ENCODE data around the gene SGO2. TPM values are rescaled to one million over a fixed set of nuclear protein-coding genes. Genes with fewer than 3 reads are reported as not detected.

Gene SGO2
- total RNA-seq, 1 donor from 2014 or later: 33.1 TPM

- H3K27me3 Mint-ChIP-seq (ENCODE audit: low read depth): peaks cover 24% of the 10 kb centered on the region
- no peaks in the 10 kb centered on the region for H3K9me3 Mint-ChIP-seq
- H3K27ac Mint-ChIP-seq (ENCODE audit: unreplicated experiment): no peak overlapping the region
- H3K4me3 Mint-ChIP-seq: no peak overlapping the region
- peaks cover 2% of the 10 kb centered on the region for H3K4me1 Mint-ChIP-seq
- no peaks in the 10 kb centered on the region for H3K36me3 Mint-ChIP-seq (ENCODE audit: low read depth)
- no peak for DNase-seq (ENCODE audit: low read depth, low spot score)
- no peak for TF ChIP-seq CTCF (conservative IDR thresholded peaks at IDR 0.05)
Observed at GRCh38 chr2:200591308-200591707, 65.3 kb downstream of the SGO2 start.

GRCh38 chr2:200592406-200593075, 66.5 kb downstream of the SGO2 start:
- Mint-ChIP-seq H3K36me3 (ENCODE audit: low read depth) (no peaks in the 10 kb centered on the region), H3K27me3 (ENCODE audit: low read depth) (peaks cover 21% of the 10 kb centered on the region), H3K27ac (ENCODE audit: unreplicated experiment) (no peak overlapping the region), H3K9me3 (no peaks in the 10 kb centered on the region), H3K4me1 (no peaks in the 10 kb centered on the region), H3K4me3 (no peak overlapping the region)
- no peak for TF ChIP-seq CTCF (conservative IDR thresholded peaks at IDR 0.05)
- DNase-seq (ENCODE audit: low read depth, low spot score): no peak

GRCh38 chr2:200593905-200594304, 67.9 kb downstream of the SGO2 start:
- H3K27ac Mint-ChIP-seq (ENCODE audit: unreplicated experiment): no peak overlapping the region
- H3K27me3 Mint-ChIP-seq (ENCODE audit: low read depth): peaks cover 21% of the 10 kb centered on the region
- H3K36me3 Mint-ChIP-seq (ENCODE audit: low read depth): no peaks in the 10 kb centered on the region
- no peak for DNase-seq (ENCODE audit: low read depth, low spot score)
- H3K4me1 Mint-ChIP-seq: no peaks in the 10 kb centered on the region
- H3K4me3 Mint-ChIP-seq: no peak overlapping the region
- H3K9me3 Mint-ChIP-seq: no peaks in the 10 kb centered on the region
- TF ChIP-seq CTCF (conservative IDR thresholded peaks at IDR 0.05): no peak

GRCh38 chr2:200595913-200596312, 69.9 kb downstream of the SGO2 start:
- no peaks in the 10 kb centered on the region for H3K36me3 Mint-ChIP-seq (ENCODE audit: low read depth)
- no peak overlapping the region for H3K27ac Mint-ChIP-seq (ENCODE audit: unreplicated experiment)
- H3K27me3 Mint-ChIP-seq (ENCODE audit: low read depth): peaks cover 12% of the 10 kb centered on the region
- no peak for TF ChIP-seq CTCF (conservative IDR thresholded peaks at IDR 0.05)
- no peaks in the 10 kb centered on the region for H3K9me3 Mint-ChIP-seq
- H3K4me1 Mint-ChIP-seq: no peaks in the 10 kb centered on the region
- H3K4me3 Mint-ChIP-seq: no peak overlapping the region
- no peak for DNase-seq (ENCODE audit: low read depth, low spot score)

GRCh38 chr2:200596774-200597570, 71.0 kb downstream of the SGO2 start:
- H3K9me3 Mint-ChIP-seq: no peaks in the 10 kb centered on the region
- no peak overlapping the region for H3K27ac Mint-ChIP-seq (ENCODE audit: unreplicated experiment)
- DNase-seq (ENCODE audit: low read depth, low spot score): no peak
- TF ChIP-seq CTCF (conservative IDR thresholded peaks at IDR 0.05): no peak
- no peaks in the 10 kb centered on the region for H3K36me3 Mint-ChIP-seq (ENCODE audit: low read depth)
- no peak overlapping the region for H3K4me3 Mint-ChIP-seq
- H3K27me3 Mint-ChIP-seq (ENCODE audit: low read depth): peaks cover 5% of the 10 kb centered on the region
- H3K4me1 Mint-ChIP-seq: no peaks in the 10 kb centered on the region

All from neural crest cell (in vitro differentiated cells).